Stimulated activated CD4-positive, alpha-beta T cell treated with anti-CD3 and anti-CD28 coated beads, Interleukin-4, amount 100 ng/mL, for 1 hour (primary cell): Measurements from ENCODE around the gene SOD3.

ENCODE experiments used
- DNase-seq: peaks from one replicate; pipeline ENCODE4 v3.0.0-alpha.2; 2020

SOD3 gene

GRCh38 chr4:24775750-24776149 lies 19.6 kb upstream of the SOD3 start:
- no peak for DNase-seq

- DNase-seq = no peak
Observed at GRCh38 chr4:24777536-24778463, 17.6 kb upstream of the SOD3 start.

- no peak for DNase-seq
Observed at GRCh38 chr4:24778464-24779225, 16.7 kb upstream of the SOD3 start.

GRCh38 chr4:24780936-24781495 lies 14.4 kb upstream of the SOD3 start:
- no peak for DNase-seq

- no peak for DNase-seq
Observed at GRCh38 chr4:24781999-24782745, 13.2 kb upstream of the SOD3 start.

DNA sequence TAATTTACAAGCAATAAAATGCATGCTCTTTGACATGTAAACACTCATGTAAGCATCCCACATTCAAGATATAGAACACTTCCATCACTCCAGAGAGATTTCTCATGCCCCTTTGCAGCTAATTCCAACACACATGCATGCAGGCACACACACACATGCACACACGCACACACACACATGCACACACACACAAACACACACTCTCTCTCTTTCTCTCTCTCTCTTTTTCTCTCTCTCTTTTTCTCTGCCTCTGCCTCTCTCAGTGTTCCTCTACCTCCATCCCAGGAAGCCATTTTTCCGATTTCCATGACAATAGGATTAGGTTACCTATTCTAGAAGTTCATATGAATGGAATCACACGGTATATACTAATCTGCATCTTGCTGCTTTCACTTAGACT lies 11.9 kb upstream of the SOD3 start:
- DNase-seq = no peak

DNA sequence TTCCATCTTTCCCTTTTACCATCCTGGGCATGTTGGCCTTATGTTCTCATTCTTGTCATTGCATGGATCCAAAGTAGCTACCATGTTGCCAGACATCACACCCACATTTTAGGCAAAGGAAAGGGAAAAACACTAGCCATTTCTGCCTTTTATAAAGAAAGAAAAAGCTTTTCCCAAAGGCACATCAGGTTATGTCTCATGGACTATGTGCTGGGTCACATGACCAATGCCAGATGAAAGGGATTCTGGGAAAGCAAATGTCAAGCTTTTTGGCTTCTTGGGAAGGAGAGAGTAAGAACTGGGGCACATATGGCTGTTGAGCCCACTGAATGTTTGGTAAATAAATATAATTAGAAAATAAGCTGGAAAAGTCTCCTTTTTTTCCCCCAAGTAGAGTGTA lies 4.3 kb upstream of the SOD3 start:
- no peak for DNase-seq

- DNase-seq = no peak
Observed at GRCh38 chr4:24792552-24792951, 2.8 kb upstream of the SOD3 start.

GRCh38 chr4:24793219-24794005 lies 2.0 kb upstream of the SOD3 start:
- no peak for DNase-seq

GRCh38 chr4:24794051-24794450 lies 1.3 kb upstream of the SOD3 start:
- no peak for DNase-seq

GRCh38 chr4:24794480-24794879 lies 893 bp upstream of the SOD3 start:
- DNase-seq = no peak

DNA sequence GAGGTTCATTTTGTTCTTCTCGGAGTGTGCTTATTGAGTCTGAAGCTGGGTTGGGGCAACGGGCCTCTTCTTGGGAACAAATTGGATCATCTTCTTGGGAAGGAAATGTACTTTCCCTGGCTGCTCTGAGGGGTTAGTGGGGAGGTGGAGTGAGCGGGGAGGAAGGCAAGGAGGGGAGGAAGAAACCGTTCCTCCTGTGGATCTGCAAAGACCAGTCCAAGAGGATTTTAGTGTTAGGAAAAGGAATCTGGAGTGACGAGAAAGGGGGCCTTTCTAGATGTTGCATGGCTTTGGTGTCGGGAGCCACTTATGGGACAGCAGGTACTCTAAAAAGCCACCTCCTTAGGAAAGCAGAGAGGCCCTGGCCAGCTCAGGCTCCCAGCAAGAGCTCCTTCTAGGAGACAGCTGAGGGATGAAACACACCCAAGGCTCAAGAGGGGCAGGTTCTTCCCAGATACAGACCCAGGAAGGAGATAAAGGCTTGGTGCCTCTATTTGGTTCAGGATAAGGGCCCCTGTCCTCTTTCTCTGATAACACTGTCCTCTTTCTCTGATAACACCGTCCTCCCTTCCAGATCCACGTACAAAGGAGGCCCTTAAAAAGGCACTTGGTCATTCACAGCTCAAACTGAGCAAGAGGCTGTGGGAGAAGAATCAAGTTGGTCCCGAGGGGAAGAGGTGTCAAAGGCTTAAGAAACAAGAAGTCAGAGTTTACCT lies 451 bp downstream of the SOD3 start:
- DNase-seq = no peak

- no peak for DNase-seq
Observed at GRCh38 chr4:24796620-24797019, 1.2 kb downstream of the SOD3 start.

GRCh38 chr4:24798036-24798610 lies 2.8 kb downstream of the SOD3 start:
- DNase-seq = no peak

GRCh38 chr4:24799196-24799543 lies 3.8 kb downstream of the SOD3 start:
- DNase-seq = no peak

- DNase-seq = no peak
Observed at GRCh38 chr4:24799544-24800324, 4.4 kb downstream of the SOD3 start.

- no peak for DNase-seq
Observed at GRCh38 chr4:24800325-24800895, 5.0 kb downstream of the SOD3 start.

- DNase-seq = no peak
Observed at GRCh38 chr4:24801136-24801855, 5.9 kb downstream of the SOD3 start.

DNA sequence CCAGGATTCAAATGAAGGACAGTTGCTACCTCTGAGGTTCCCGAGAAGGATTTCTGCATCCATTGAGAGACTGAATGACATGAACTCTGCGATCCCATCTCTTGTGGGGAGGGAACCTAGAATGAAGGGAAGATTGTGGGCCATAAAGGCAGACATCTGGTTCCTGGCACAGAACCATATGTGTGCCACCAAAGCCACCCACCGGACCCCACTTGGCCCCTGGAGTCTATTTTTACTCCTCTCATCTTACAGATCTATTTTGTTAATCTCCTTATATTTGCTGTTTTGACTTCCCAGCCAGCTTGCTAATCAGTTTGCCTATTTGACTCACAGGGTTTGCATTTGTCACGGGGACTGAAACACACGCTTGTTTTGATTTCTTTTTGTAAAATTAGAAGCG lies 7.3 kb downstream of the SOD3 start:
- no peak for DNase-seq
